Small intestine (tissue), 7 donors: ENCODE data around the gene TSPYL4. TPM values are rescaled to one million over a fixed set of nuclear protein-coding genes. Genes with fewer than 3 reads are reported as not detected.

Source experiments
- DNase-seq, 2 donors: peaks; one replicate each; pipeline versions ENCODE4 v3.0.0 to v3.0.0-alpha.2; 2013
- FAIRE-seq: peaks from 2 replicates; lab custom pipeline; 2012; peaks lifted over from hg19 to GRCh38; lab: Jason Lieb, UNC
- H3K27ac ChIP-seq, 3 donors: one replicate each; pipeline ENCODE4 v1.5.1; 2013; ENCODE audit warnings: low read length in 2 of 3, mild to moderate bottlenecking in 2 of 3, control low read depth in 1 of 3, inconsistent platforms in 1 of 3, low read depth in 1 of 3, moderate library complexity in 1 of 3
- H3K27me3 ChIP-seq, 3 donors: one replicate each; pipeline ENCODE4 v1.6.1; 2013; ENCODE audit warnings: low read length in 3 of 3, inconsistent platforms in 1 of 3; ENCODE audit not compliant: control insufficient read depth in 3 of 3, insufficient read depth in 3 of 3
- H3K36me3 ChIP-seq, 3 donors: one replicate each; pipeline ENCODE4 v1.6.1; 2013; ENCODE audit warnings: low read length in 3 of 3, inconsistent platforms in 1 of 3, low read depth in 1 of 3, mild to moderate bottlenecking in 1 of 3, moderate library complexity in 1 of 3; ENCODE audit not compliant: control insufficient read depth in 3 of 3, insufficient read depth in 2 of 3
- H3K4me1 ChIP-seq, 3 donors: one replicate each; pipeline ENCODE4 v1.6.1; 2013; ENCODE audit warnings: low read length in 2 of 3, inconsistent platforms in 1 of 3, low read depth in 1 of 3, mild to moderate bottlenecking in 1 of 3, moderate library complexity in 1 of 3; ENCODE audit not compliant: control insufficient read depth in 3 of 3, insufficient read depth in 2 of 3
- H3K4me3 ChIP-seq, 3 donors: one replicate each; pipeline ENCODE4 v1.5.1; 2013; ENCODE audit warnings: low read length in 3 of 3, control low read depth in 1 of 3, inconsistent platforms in 1 of 3, low read depth in 1 of 3, mild to moderate bottlenecking in 1 of 3, moderate library complexity in 1 of 3
- H3K9me3 ChIP-seq, 2 donors: one replicate each; pipeline ENCODE4 v1.6.1; 2013; ENCODE audit warnings: low read depth in 1 of 2, low read length in 1 of 2; ENCODE audit not compliant: control insufficient read depth in 2 of 2, insufficient read depth in 1 of 2
- WGBS, 3 donors: extraction: QIAGEN DNeasy Blood & Tissue Kit; methylation state at CpG; one replicate each; pipeline ENCODE4 v1.1.7; 2013; 5-methylcytosine and 5-hydroxymethylcytosine counted together
- polyA plus RNA-seq, 4 donors: library from polyadenylated mRNA; stranded (reverse) in 3 of 4; unstranded in 1 of 4; fragments of 200-250 nt in 3 of 4; fragments of 120-200 nt in 1 of 4; gene quantifications; one replicate each; pipeline versions ENCODE4 v1.2.1 to v1.2.3, GENCODE V29; 2013
- donor health status: healthy with polysubstance abuse.
- donor health status: control.
- donor health status: control.
- donor health status: Bipolar disorder and iron deficiency.
- donor health status: healthy.

TSPYL4 gene
- polyA plus RNA-seq, 4 donors, result 1.6 to 17.9 (median 7.1) TPM

GRCh38 chr6:116218172-116218633, 35.7 kb downstream of the TSPYL4 start:
- Histone ChIP-seq H3K4me1 (no peaks in the 10 kb centered on the region), H3K36me3 (peaks cover 0 to 2% (median 2%) of the 10 kb centered on the region in 3 donors), H3K4me3 (no peak overlapping the region), H3K27ac (no peak overlapping the region), H3K9me3 (no peaks in the 10 kb centered on the region), H3K27me3 (no peaks in the 10 kb centered on the region)
- no peak for FAIRE-seq
- 51 to 68% (median 62%) methylated on average over 3 of the region's 3 CpGs for WGBS, 3 donors
- peak in 1 of 2 donors; percentile 11 for DNase-seq

- WGBS, 3 donors, result 4 to 10% (median 8%) methylated on average over 1 of the region's 1 CpG
- FAIRE-seq (no peak), DNase-seq (peak; percentile 17 to 55)
- Histone ChIP-seq H3K4me3 (no peak overlapping the region), H3K36me3 (peaks cover 0 to 2% (median 2%) of the 10 kb centered on the region in 3 donors), H3K27me3 (no peaks in the 10 kb centered on the region), H3K27ac (no peak overlapping the region), H3K4me1 (no peaks in the 10 kb centered on the region), H3K9me3 (no peaks in the 10 kb centered on the region)
Measured at GRCh38 chr6:116217069-116217468, 36.8 kb downstream of the TSPYL4 start.

GRCh38 chr6:116215414-116215813, 38.5 kb downstream of the TSPYL4 start:
- FAIRE-seq, result no peak
- H3K9me3 ChIP-seq, result no peaks in the 10 kb centered on the region
- WGBS, 3 donors, result 89 to 95% (median 90%) methylated on average over 5 of the region's 5 CpGs

GRCh38 chr6:116214681-116215080, 39.2 kb downstream of the TSPYL4 start:
- WGBS, 3 donors, result 88 to 92% (median 88%) methylated on average over 1 of the region's 1 CpG
- Histone ChIP-seq H3K4me1 (no peaks in the 10 kb centered on the region), H3K27ac (no peak overlapping the region), H3K36me3 (peaks cover 0 to 2% (median 0%) of the 10 kb centered on the region in 3 donors), H3K9me3 (no peaks in the 10 kb centered on the region), H3K4me3 (no peak overlapping the region), H3K27me3 (no peaks in the 10 kb centered on the region)
- DNase-seq (no peak), FAIRE-seq (no peak)

More at GRCh38 chr6:116215414-116215813, 38.5 kb downstream of the TSPYL4 start:
- Histone ChIP-seq H3K4me3 (no peak overlapping the region), H3K27me3 (no peaks in the 10 kb centered on the region), H3K4me1 (no peaks in the 10 kb centered on the region), H3K27ac (no peak overlapping the region), H3K36me3 (peaks cover 0 to 2% (median 0%) of the 10 kb centered on the region in 3 donors)
- DNase-seq, result no peak

DNA sequence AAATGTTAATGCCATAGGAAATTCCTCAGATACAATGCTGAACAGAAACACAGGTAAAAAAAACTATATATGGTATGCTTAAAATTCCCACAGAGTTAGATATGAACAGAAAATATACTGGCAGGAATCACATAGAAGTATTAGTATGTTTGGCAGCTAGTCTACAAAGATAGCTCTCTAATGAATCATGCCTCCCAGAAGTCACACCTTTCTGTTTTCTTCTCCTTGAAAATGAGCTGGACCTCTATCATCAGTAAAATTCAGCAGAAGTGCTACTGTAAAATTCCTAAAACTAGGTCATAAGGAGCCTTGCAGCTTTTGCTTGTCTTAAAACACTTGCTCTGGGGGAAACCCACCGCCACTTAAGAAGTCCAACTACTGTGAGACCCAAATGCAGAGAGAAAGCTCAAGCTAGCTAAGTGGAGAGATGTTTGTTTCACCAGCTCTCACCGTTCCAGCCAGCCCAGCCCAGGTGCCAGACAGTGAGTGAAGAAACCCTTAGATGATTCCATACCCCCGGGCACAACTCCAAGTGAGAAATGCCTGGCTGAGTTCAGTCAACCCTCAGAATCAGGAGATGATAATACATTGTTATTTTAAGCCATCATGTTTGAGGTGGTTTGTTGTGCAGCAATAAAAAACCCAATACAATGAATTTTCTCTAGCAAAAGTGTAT, 43.0 kb downstream of the TSPYL4 start:
- no peak overlapping the region for H3K27ac ChIP-seq
- H3K9me3 ChIP-seq, result no peaks in the 10 kb centered on the region
- H3K27me3 ChIP-seq, result no peaks in the 10 kb centered on the region
- FAIRE-seq (no peak), DNase-seq (no peak)
- H3K36me3 ChIP-seq, result peaks cover 0 to 2% (median 0%) of the 10 kb centered on the region in 3 donors
- no peak overlapping the region for H3K4me3 ChIP-seq
- WGBS, 3 donors, result 65 to 72% (median 66%) methylated on average over 3 of the region's 3 CpGs
- H3K4me1 ChIP-seq, result peaks cover 0 to 3% (median 0%) of the 10 kb centered on the region in 3 donors

- H3K4me3 ChIP-seq, result no peak overlapping the region
- no peaks in the 10 kb centered on the region for H3K27me3 ChIP-seq
- FAIRE-seq (no peak), DNase-seq (no peak)
- 92 to 96% (median 95%) methylated on average over 5 of the region's 5 CpGs for WGBS, 3 donors
- H3K9me3 ChIP-seq, result no peaks in the 10 kb centered on the region
- peaks cover 0 to 2% (median 0%) of the 10 kb centered on the region in 3 donors for H3K36me3 ChIP-seq
- H3K4me1 ChIP-seq, result peaks cover 0 to 3% (median 0%) of the 10 kb centered on the region in 3 donors
- H3K27ac ChIP-seq, result no peak overlapping the region
Measured at GRCh38 chr6:116210316-116210715, 43.6 kb downstream of the TSPYL4 start.

DNA sequence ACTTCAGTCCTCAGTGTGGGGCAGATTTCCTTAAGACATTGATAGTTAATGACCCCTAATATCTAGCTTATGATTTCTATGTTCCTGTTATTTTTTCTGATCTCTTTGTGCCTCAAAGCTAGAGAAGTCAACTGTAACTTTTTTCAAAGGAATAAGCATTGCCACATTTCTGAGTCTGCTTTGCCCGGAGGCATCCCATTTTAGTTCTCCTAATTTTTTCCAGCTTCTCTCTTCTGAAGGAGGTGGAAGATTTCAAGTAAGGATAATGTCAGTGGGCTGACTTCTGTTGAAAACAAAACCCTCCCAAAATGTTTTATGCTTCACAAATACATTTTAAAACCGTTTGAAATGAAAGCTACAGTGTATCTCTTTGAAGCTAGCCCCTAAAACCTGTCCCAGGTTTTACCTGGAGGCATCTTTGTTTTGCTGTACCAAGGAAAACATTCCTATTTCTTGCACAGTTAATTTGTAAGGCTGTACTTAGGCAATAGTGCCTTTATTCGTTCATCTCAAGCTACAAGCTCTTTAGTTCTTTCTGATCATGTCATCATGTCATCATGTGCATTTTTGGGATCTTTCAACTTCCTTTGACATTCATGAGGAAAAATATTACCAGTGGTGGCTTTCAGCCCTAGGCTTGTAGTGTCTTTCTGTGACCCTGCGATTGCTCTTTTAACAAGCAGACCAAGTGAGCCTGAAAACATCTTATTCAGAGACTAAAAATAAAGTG, 45.7 kb downstream of the TSPYL4 start:
- peaks cover 0 to 2% (median 0%) of the 10 kb centered on the region in 3 donors for H3K36me3 ChIP-seq
- DNase-seq, result no peak
- H3K9me3 ChIP-seq, result no peaks in the 10 kb centered on the region
- 85 to 88% (median 87%) methylated on average over 4 of the region's 4 CpGs for WGBS, 3 donors
- no peak overlapping the region for H3K27ac ChIP-seq
- H3K4me3 ChIP-seq, result no peak overlapping the region
- no peak for FAIRE-seq
- peaks cover 0 to 3% (median 0%) of the 10 kb centered on the region in 3 donors for H3K4me1 ChIP-seq
- no peaks in the 10 kb centered on the region for H3K27me3 ChIP-seq

DNA sequence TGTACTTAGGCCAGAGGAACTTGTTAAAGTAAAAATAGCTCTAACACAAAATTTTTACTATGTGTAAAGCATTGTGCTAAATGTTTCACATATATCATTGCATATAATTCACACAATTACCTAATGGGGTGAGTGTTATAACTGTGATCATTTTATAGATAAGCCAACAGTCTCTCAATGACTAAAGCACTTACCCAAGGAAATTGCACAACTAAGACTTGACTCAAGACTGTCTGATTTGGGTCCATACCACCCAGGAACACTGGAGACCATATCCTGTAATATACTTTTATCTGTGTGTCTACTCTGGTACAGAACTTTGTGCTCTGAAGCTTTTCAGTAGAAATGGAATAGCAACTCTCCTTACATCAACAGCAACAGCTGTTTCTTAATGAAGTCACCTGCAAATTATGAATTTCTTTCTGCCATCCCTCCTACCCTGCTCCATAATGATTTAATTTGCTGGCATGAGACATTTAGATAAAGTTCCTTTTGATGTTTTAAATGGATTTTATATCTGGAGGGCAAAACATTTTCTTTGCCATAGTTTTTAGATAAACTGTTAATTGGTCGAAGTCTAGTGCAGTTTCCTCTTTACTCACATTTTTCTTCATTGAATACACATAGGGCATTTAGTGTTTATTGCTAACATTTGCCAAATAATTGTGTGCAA, 47.5 kb downstream of the TSPYL4 start:
- no peak overlapping the region for H3K4me3 ChIP-seq
- no peaks in the 10 kb centered on the region for H3K27me3 ChIP-seq
- H3K4me1 ChIP-seq, result peaks cover 0 to 3% (median 0%) of the 10 kb centered on the region in 3 donors
- H3K9me3 ChIP-seq, result no peaks in the 10 kb centered on the region
- DNase-seq (peak in 1 of 2 donors; percentile 11), FAIRE-seq (no peak)
- WGBS, 3 donors, result 92 to 96% (median 94%) methylated on average over 1 of the region's 1 CpG
- peaks cover 0 to 2% (median 0%) of the 10 kb centered on the region in 3 donors for H3K36me3 ChIP-seq
- H3K27ac ChIP-seq, result no peak overlapping the region
